ENCODE results near the gene RNF208. TPM values are rescaled to one million over a fixed set of nuclear protein-coding genes. Genes with fewer than 3 reads are reported as not detected.
A peak's percentile ranks its signal among the peaks of the same experiment; 100 is the strongest.

RNF208 gene
- total RNA-seq, 2 donors from 2014 or later = 0.78 to 14.5 TPM

GRCh38 chr9:137211532-137211931 is 10.5 kb downstream of the RNF208 start:
- no peak overlapping the region for H3K27ac ChIP-seq
- 76 to 88% methylated on average over 11 to 13 of the region's 13 CpGs for WGBS, 2 donors
- ATAC-seq (no peak), DNase-seq (no peak)
- peaks cover 6% of the 10 kb centered on the region for H3K4me1 ChIP-seq
- intact Hi-C loops (cut with DNase I) = no loop called here
- H3K36me3 ChIP-seq (replicated peaks in 1 of 2; ENCODE audit: insufficient read depth in 1 of 2, low read depth in 2 of 2) = no peaks in the 10 kb centered on the region
- TF ChIP-seq POLR2A (IDR thresholded peaks at IDR 0.05) = no peak
- no peak for TF ChIP-seq CTCF (IDR thresholded peaks at IDR 0.05)
- no peaks in the 10 kb centered on the region for H3K9me3 ChIP-seq
- no peak overlapping the region for H3K4me3 ChIP-seq
- no peaks in the 10 kb centered on the region for H3K27me3 ChIP-seq

- TF ChIP-seq CTCF (IDR thresholded peaks at IDR 0.05) (no peak), POLR2A (IDR thresholded peaks at IDR 0.05) (no peak)
- intact Hi-C loops (cut with DNase I) = no loop called here
- H3K9me3 ChIP-seq = no peaks in the 10 kb centered on the region
- no peak overlapping the region for H3K4me3 ChIP-seq
- WGBS, 2 donors = 34 to 43% methylated on average over 7 of the region's 7 CpGs
- H3K27me3 ChIP-seq = no peaks in the 10 kb centered on the region
- H3K36me3 ChIP-seq (replicated peaks in 1 of 2; ENCODE audit: insufficient read depth in 1 of 2, low read depth in 2 of 2) = no peaks in the 10 kb centered on the region
- DNase-seq = no peak
- no peak for ATAC-seq
- H3K4me1 ChIP-seq = peaks cover 46% of the 10 kb centered on the region
- no peak overlapping the region for H3K27ac ChIP-seq
These were observed 15.4 kb downstream of the RNF208 start for GRCh38 chr9:137206602-137207001.

DNA sequence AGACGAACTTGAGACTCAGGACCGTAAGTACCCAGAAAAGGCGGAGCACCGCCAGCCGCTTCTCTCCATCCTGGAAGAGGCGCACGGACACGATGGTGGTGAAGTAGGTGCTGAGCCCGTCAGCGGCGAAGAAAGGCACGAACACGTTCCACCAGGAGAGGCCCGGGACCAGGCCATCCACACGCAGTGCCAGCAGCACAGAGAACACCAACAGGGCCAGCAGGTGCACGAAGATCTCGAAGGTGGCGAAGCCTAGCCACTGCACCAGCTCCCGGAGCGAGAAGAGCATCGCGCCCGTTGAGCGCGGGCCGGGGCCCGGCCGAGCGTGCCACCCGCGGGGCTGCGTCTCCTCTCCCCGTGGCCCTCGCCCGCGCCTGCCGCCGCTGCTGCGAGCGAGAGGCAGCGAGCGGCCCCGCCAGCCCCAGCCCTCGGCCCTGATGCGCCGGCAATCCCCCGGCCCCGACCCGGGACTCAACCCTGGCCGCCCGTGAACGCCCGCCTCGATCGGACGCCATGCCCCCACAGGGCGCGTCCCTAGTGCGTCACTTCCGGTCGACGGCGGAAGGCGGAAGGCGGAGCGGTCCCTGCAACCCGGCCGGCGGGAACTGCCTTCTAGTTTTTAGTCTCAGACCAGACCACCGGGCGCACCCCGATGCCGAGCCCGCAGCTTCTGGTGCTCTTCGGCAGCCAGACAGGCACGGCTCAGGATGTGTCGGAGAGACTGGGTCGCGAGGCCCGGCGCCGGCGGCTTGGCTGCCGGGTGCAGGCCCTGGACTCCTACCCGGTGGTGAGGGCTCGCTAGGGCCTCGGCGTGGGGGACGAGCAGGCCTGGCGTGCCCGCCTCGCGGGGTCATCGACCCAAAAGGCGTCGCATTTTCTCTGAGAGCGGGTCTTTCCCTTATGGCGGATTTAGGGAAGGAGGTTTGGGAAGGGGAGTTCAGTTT is 16.6 kb downstream of the RNF208 start, which contains the start of the genes NDOR1 and TMEM203:
NDOR1 (plus strand) TSS at position 575 of the 944 bp plus-strand sequence; CDS start at position 653, 78 bp downstream.
TMEM203 (minus strand) TSS at position 523 of the 944 bp plus-strand sequence; CDS start at position 289, 234 bp downstream.
- Histone ChIP-seq H3K36me3 (replicated peaks in 1 of 2; ENCODE audit: insufficient read depth in 1 of 2, low read depth in 2 of 2) (no peaks in the 10 kb centered on the region), H3K4me1 (peaks cover 53% of the 10 kb centered on the region), H3K27ac (peak within 1 kb of the TSS; percentile 73 to 90 (median 82)), H3K27me3 (no peaks in the 10 kb centered on the region), H3K4me3 (peak within 1 kb of the TSS; percentile 83 to 97), H3K9me3 (no peaks in the 10 kb centered on the region)
- intact Hi-C loops (cut with DNase I) = no loop called here
- 0% methylated on average over 1 to 74 of the region's 98 CpGs for WGBS, 2 donors
- peak; percentile 53 to 77 (median 66) for TF ChIP-seq POLR2A (IDR thresholded peaks at IDR 0.05)
- TF ChIP-seq CTCF (IDR thresholded peaks at IDR 0.05) = no peak
- DNase-seq (peak; percentile 87 to 92 (median 90)), ATAC-seq (peak; percentile 51)

GRCh38 chr9:137204731-137205125 is 17.3 kb downstream of the RNF208 start:
- ATAC-seq = no peak
- Histone ChIP-seq H3K9me3 (no peaks in the 10 kb centered on the region), H3K27me3 (no peaks in the 10 kb centered on the region), H3K36me3 (replicated peaks in 1 of 2; ENCODE audit: insufficient read depth in 1 of 2, low read depth in 2 of 2) (no peaks in the 10 kb centered on the region), H3K27ac (peak overlapping the region; percentile 73 to 90 (median 82)), H3K4me1 (peaks cover 53% of the 10 kb centered on the region), H3K4me3 (peak overlapping the region; percentile 83 to 97)
- DNase-seq = no peak
- intact Hi-C loops (cut with DNase I) = no loop called here
- WGBS, 2 donors = 8 to 23% methylated on average over 9 to 21 of the region's 21 CpGs
- TF ChIP-seq CTCF (IDR thresholded peaks at IDR 0.05) (no peak), POLR2A (IDR thresholded peaks at IDR 0.05) (no peak)

All from body of pancreas (tissue), 4 donors.